ENCODE results near the gene CYP2W1.
A peak's percentile ranks its signal among the peaks of the same experiment; 100 is the strongest.

Gene CYP2W1

GRCh38 chr7:967361-968082 is 15.5 kb upstream of the CYP2W1 start:
- no peak for DNase-seq

- DNase-seq = peak in 2 of 3 donors; percentile 46 to 53
Measured at GRCh38 chr7:968205-969105, 14.5 kb upstream of the CYP2W1 start.

GRCh38 chr7:969403-969802 is 13.6 kb upstream of the CYP2W1 start:
- no peak for DNase-seq

DNA sequence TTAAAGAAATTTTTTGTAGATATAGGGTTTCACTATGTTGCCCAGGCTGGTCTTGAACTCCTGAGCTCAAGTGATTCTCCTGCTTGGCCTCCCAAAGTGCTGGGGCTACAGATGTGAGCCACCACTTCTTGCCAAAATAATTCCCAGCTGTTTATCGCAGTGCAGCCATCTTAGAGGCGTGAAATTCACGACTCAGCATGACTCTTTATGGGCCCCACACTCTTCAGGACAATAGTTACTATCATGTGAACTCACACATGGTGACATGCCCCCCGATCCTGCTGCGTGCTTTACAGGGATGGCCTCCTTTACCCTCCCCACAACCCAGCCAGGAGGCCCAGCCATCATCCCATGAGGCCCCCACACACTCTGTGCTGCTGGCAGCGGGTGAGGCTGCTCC is 12.2 kb upstream of the CYP2W1 start:
- no peak for DNase-seq

DNA sequence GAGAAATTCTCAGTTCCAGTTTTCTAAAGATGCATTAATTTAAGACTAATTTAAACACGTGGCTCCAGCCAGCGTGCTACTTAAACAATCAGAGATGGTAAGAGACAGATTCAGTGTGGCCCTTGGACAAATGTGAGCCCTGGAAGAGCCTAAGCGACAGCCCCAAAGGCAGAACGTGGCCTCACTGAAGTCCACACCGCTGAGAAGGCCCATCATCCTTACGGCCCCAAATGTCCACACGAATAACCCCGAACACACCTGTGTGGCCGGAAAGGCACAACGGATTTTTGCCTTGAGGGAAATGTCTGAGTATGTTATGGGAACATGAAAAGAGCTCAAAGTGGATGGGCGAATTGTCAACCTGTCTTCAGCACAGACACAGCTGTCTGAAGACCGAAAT is 10.9 kb upstream of the CYP2W1 start:
- DNase-seq = no peak

GRCh38 chr7:972676-973309 is 10.2 kb upstream of the CYP2W1 start:
- DNase-seq = no peak

- no peak for DNase-seq
Measured at GRCh38 chr7:973312-973711, 9.7 kb upstream of the CYP2W1 start.

DNA sequence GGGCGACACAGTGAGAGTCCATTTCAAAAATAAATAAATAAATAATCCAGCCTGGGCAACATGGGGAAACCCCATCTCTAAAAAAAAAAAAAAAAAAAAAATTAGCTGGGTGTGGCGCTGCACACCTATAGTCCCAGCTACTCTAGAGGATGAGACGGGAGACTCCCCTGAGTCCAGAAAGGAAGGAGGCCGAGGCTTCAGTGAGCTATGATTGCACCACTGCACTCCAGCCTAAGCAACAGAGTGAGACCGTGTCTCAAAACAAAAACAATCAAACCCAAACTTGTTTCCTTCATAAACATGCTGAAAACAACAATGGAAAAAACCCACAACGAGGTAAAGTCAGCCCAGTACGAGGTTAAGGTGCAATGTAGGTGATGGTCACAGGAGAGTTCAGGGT is 8.8 kb upstream of the CYP2W1 start:
- DNase-seq = peak in 2 of 3 donors; percentile 17 to 21

DNA sequence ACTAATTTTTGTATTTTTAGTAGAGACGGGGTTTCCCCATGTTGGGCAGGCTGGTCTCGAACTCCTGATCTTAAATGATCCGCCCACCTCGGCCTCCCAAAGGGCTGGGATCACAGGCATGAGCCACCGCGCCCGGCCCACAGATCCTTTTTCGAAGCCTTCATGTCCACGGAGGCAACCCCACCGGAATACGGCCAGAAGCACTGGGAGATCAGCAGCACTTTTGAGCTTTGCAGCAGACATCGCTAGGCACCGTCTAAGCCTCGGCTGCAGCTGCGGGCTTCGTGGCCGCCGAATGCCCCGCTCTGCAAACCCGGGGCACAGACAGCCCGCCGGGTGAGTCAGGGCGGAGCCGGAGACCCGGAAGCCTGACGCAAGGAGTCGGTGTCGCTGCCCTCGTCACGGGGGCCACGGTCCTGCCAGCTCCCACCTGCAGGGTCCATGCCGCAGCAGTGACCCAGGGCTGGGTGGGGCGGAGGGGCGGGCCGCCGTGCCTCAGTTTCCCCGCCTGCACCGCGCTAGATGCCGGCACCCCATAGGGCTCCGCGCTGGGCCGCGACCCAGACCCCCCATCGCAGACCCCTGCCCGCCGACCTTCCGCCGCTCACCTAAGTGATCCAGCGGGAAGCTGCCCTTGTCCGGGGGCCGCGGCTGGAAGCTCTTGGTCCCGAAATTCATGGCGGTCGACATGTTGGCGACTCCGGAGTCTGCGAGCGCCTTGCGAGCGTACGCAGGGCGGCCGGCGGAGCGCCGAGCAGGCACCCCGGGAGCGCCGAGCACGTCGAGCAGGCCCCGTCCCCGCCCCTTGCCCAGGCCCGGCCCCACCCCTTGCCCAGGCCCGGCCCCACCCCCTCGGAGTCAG is 7.9 kb upstream of the CYP2W1 start, which contains the start of gene COX19:
TSS of gene COX19 (minus strand) at position 730 of the 862 bp plus-strand sequence. CDS start at position 690, 40 bp downstream.
- DNase-seq = peak; percentile 91 to 98 (median 96)

- DNase-seq = no peak
Measured at GRCh38 chr7:975702-976473, 7.1 kb upstream of the CYP2W1 start.

DNA sequence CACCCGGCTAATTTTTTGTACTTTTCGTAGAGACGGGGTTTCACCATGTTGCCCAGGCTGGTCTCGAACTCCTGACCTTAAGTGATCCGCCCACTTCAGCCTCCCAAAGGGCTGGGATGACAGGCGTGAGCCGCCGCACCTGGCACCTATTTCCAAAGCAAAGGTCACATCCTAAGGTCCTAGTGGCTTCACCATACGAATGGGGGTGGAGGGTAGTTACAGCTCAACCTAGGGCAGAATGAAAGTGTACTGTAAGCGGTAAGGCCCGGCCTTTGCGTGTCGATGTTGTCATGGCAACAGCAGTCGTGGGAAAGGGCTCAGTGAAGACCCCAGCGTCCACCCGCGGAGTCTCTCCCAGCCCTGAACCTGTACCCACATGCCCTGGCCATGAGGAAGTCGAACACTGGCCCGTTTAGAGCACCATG is 6.1 kb upstream of the CYP2W1 start:
- DNase-seq = no peak

DNA sequence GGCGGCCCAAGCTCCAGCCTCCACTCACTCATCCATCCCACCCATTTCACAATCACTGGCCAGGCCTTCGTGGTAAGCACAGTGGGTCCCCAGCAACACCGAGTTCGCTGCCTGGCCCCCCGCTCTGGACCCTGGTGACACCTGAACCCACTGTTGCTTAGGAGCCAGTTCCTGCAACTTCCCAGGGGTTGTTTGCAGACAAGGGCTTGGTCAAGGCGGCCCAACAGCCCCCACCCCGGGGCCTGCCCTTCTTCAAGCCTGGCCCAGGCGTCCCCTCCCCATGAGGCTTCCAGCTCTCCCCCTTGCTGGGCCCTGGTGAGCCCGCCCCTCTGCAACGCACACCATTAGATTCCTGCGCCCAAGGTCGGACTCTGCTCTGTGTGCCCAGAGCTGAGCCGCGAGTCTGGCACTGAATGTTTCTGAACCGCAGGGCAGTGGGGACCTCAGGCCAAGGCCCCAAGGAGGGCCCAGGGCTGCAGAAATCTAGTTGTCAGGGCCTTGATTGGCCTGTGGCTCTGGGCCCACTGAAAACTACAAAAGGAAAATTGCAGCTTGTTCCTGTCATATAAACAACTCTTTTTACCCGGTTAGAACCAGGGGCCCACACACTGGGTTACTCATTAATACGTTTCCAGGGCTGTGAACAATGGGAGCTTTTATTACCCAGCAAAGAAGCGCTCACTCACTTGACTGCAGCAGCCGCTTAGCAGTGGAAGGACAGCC is 5.5 kb upstream of the CYP2W1 start:
- DNase-seq = no peak

GRCh38 chr7:978049-978346 is 5.0 kb upstream of the CYP2W1 start:
- no peak for DNase-seq

- DNase-seq = no peak
Measured at GRCh38 chr7:978416-979091, 4.4 kb upstream of the CYP2W1 start.

DNA sequence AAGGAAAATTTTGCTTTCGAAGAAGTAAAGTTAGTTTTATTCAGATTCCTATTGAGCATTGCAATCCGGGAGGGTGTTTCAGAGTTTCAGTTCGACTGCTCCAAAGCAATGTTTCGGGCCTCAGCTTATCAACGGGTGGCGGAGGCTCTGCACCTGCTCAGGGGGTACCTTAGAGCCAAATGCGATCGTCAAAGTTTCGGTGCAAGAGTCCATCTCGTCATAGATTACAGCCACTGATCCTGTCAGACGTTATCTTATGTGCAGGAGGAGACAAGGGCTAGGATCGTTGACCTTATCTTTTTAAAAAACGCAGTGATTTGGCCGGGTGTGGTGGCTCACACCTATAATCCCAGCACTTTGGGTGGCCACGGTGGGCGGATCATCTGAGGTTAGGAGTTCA is 3.8 kb upstream of the CYP2W1 start:
- no peak for DNase-seq

GRCh38 chr7:979886-980571 is 3.0 kb upstream of the CYP2W1 start:
- no peak for DNase-seq

GRCh38 chr7:981793-982510 is 1.0 kb upstream of the CYP2W1 start:
- no peak for DNase-seq

DNA sequence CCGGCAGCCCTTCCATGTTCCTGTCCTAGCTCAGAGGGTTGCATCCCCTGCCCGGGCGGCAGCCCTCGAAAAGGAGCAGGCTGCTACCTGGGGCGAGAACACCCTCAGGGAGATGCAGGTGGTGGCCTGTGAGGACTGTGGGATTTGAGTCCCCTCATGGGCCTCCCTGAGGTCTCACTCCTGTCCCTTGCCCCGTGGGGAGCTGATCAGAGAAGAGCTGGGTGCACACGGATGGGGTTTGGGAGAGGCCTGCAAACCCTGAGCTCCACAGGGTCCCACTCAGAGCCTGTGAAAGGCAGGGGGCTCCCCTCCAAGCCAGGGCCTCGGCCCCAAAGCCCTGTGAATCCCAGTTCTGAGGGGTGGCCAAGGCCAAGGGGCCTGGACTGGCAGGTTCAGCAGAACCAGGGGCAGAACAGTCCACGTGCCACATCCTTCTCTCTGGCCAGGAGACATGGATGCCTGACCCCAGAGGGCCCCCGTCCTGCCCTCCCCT is 424 bp upstream of the CYP2W1 start:
- no peak for DNase-seq

DNA sequence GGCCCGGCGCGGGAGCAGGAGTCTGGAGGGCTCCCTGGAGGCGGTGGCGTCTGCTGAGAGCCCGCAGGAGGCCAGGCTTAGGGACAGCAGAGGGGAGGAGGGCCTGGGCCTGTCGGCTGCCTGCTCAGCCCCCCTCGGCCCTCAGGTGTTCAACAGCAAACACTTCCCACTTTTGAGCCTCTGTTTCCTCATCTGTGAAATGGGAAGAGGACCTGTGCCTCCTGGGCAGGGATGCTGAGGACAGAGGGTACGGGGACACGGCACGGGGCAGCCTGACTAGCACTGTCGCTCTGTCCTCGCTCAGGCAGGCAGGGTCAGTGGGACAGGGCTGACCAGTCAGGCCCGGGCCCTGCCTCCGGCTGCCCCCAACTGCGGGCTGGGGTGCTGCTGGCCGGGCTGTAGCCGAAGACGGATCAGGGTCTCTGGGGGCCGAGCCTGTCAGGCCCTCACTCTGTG is 663 bp downstream of the CYP2W1 start:
- no peak for DNase-seq

Data from suppressor macrophage treated with lipopolysaccharide for 1 hour (primary cell).